HEK293 (cell line): ENCODE data around the gene MAML3.

ENCODE experiments used
- BCL11A ChIP-seq: fragments of 450-650 bp; formaldehyde crosslinking; IDR thresholded peaks from 2 replicates; pipeline ENCODE4 v1.5.1; 2016; ENCODE audit warnings: low read depth, missing biosample characterization, missing genetic modification characterization
- BCL6B ChIP-seq: fragments of 450-650 bp; formaldehyde crosslinking; IDR thresholded peaks from 2 replicates; pipeline ENCODE4 v1.5.1; 2017; ENCODE audit warnings: missing biosample characterization, missing genetic modification characterization
- CTCF ChIP-seq: fragments of 450-650 bp; formaldehyde crosslinking; IDR thresholded peaks from 2 replicates; pipeline ENCODE4 v1.5.1; 2016; ENCODE audit warnings: missing biosample characterization, missing genetic modification characterization
- ELK4 ChIP-seq: IDR thresholded peaks from 2 replicates; pipeline ENCODE4 v1.6.1; 2011; ENCODE audit warnings: mild to moderate bottlenecking, low read depth, low read length, borderline replicate concordance
- GLI2 ChIP-seq: fragments of 450-650 bp; formaldehyde crosslinking; IDR thresholded peaks from 2 replicates; pipeline ENCODE4; 2017; ENCODE audit warnings: missing biosample characterization, missing genetic modification characterization, low read depth, borderline replicate concordance
- OVOL3 ChIP-seq: fragments of 450-650 bp; formaldehyde crosslinking; IDR thresholded peaks from 2 replicates; pipeline ENCODE4 v1.5.1; 2016; ENCODE audit warnings: missing biosample characterization, missing genetic modification characterization
- PRDM4 ChIP-seq: fragments of 450-650 bp; formaldehyde crosslinking; IDR thresholded peaks from 2 replicates; pipeline ENCODE4 v1.5.1; 2017; ENCODE audit warnings: missing biosample characterization, missing genetic modification characterization
- SP2 ChIP-seq: fragments of 450-650 bp; formaldehyde crosslinking; IDR thresholded peaks from 2 replicates; pipeline ENCODE4 v1.5.1; 2016; ENCODE audit warnings: missing biosample characterization, missing genetic modification characterization
- SP7 ChIP-seq: fragments of 450-650 bp; formaldehyde crosslinking; IDR thresholded peaks from 2 replicates; pipeline ENCODE4 v1.5.1; 2016; ENCODE audit warnings: missing biosample characterization, missing genetic modification characterization
- TRIM28 ChIP-seq: IDR thresholded peaks from 2 replicates; pipeline ENCODE4 v1.6.1; 2011; ENCODE audit warnings: low read length, control low read depth, borderline replicate concordance
- ZEB2 ChIP-seq: fragments of 450-650 bp; formaldehyde crosslinking; IDR thresholded peaks from 2 replicates; pipeline ENCODE4 v1.5.1; 2016; ENCODE audit warnings: missing biosample characterization, missing genetic modification characterization
- ZNF112 ChIP-seq: fragments of 450-650 bp; formaldehyde crosslinking; IDR thresholded peaks from 2 replicates; pipeline ENCODE4 v1.5.0; 2017; ENCODE audit warnings: missing biosample characterization, missing genetic modification characterization
- ZNF114 ChIP-seq: fragments of 450-650 bp; formaldehyde crosslinking; IDR thresholded peaks from 2 replicates; pipeline ENCODE4 v1.5.0; 2017; ENCODE audit warnings: missing biosample characterization, missing genetic modification characterization
- ZNF16 ChIP-seq: fragments of 450-650 bp; formaldehyde crosslinking; IDR thresholded peaks from 2 replicates; pipeline ENCODE4 v1.5.1; 2016; ENCODE audit warnings: low read depth, missing biosample characterization, missing genetic modification characterization
- ZNF18 ChIP-seq: fragments of 450-650 bp; formaldehyde crosslinking; IDR thresholded peaks from 2 replicates; pipeline ENCODE4 v1.5.1; 2016; ENCODE audit warnings: missing biosample characterization, missing genetic modification characterization
- ZNF223 ChIP-seq: fragments of 450-650 bp; formaldehyde crosslinking; IDR thresholded peaks from 2 replicates; pipeline ENCODE4 v1.5.1; 2016; ENCODE audit warnings: missing biosample characterization, missing genetic modification characterization
- ZNF24 ChIP-seq: fragments of 450-650 bp; formaldehyde crosslinking; IDR thresholded peaks from 2 replicates; pipeline ENCODE4 v1.5.1; 2016; ENCODE audit warnings: missing biosample characterization, missing genetic modification characterization
- ZNF311 ChIP-seq: fragments of 450-650 bp; formaldehyde crosslinking; IDR thresholded peaks from 2 replicates; pipeline ENCODE4 v1.5.1; 2017; ENCODE audit warnings: missing biosample characterization, missing genetic modification characterization, borderline replicate concordance
- ZNF596 ChIP-seq: fragments of 450-650 bp; IDR thresholded peaks from 2 replicates; pipeline ENCODE4 v1.5.0; 2018; ENCODE audit warnings: missing biosample characterization, mild to moderate bottlenecking, missing genetic modification characterization, moderate library complexity
- ZNF639 ChIP-seq: fragments of 450-650 bp; formaldehyde crosslinking; IDR thresholded peaks from 2 replicates; pipeline ENCODE4 v1.5.1; 2016; ENCODE audit warnings: missing biosample characterization, missing genetic modification characterization
- ZNF692 ChIP-seq: fragments of 450-650 bp; formaldehyde crosslinking; IDR thresholded peaks from 2 replicates; pipeline ENCODE4 v1.5.1; 2016; ENCODE audit warnings: missing biosample characterization, missing genetic modification characterization
- ZNF785 ChIP-seq: fragments of 450-650 bp; formaldehyde crosslinking; IDR thresholded peaks from 2 replicates; pipeline ENCODE4 v1.5.1; 2016; ENCODE audit warnings: missing biosample characterization, missing genetic modification characterization
- ZSCAN23 ChIP-seq: fragments of 450-650 bp; formaldehyde crosslinking; IDR thresholded peaks from 2 replicates; pipeline ENCODE4 v1.5.1; 2016; ENCODE audit warnings: missing biosample characterization, missing genetic modification characterization

The MAML3 gene

GRCh38 chr4:140005699-140006098, 148.3 kb downstream of the MAML3 start (continued):
- TF ChIP-seq PRDM4 (tag by site-specific recombination) (peak; percentile 39; the same call in 1 of the 2 replicates), ZNF639 (tag by site-specific recombination) (no peak), ZNF311 (no peak), ZNF18 (tag by site-specific recombination) (no peak), ZNF596 (tag by site-specific recombination) (no peak), ELK4 (no peak), ZNF223 (no peak), ZNF16 (no peak), OVOL3 (tag by site-specific recombination) (0 out of 2 replicates have a peak, but pooled peaks have one; percentile 19), ZNF785 (tag by site-specific recombination) (no peak), BCL11A (tag by site-specific recombination) (0 out of 2 replicates have a peak, but pooled peaks have one; percentile 51), ZSCAN23 (no peak), GLI2 (tag by site-specific recombination) (peak; percentile 9; the same call in 1 of the 2 replicates), SP2 (tag by site-specific recombination) (peak; percentile 28; the same call in 1 of the 2 replicates), TRIM28 (no peak), ZNF24 (no peak; the same call in 1 of the 2 replicates), CTCF (no peak), SP7 (tag by site-specific recombination) (peak; percentile 44; the same call in 1 of the 2 replicates), ZNF114 (tag by site-specific recombination) (no peak), ZEB2 (tag by site-specific recombination) (peak; percentile 75; the same call in 1 of the 2 replicates), ZNF112 (no peak), ZNF692 (tag by site-specific recombination) (0 out of 2 replicates have a peak, but pooled peaks have one; percentile 27), BCL6B (tag by site-specific recombination) (no peak)
